AG08396 (cell line): ENCODE results near the gene GSTT2B.
"Not testable (repeated sequence)": the region's sequence is repeated elsewhere in the genome, so short reads cannot be mapped to it uniquely, and the experiment has no call there.

Source experiments
- DNase-seq: peaks from one replicate; pipeline ENCODE4 v3.0.0; 2012; ENCODE audit warnings: low spot score, mixed read lengths

The GSTT2B gene

DNA sequence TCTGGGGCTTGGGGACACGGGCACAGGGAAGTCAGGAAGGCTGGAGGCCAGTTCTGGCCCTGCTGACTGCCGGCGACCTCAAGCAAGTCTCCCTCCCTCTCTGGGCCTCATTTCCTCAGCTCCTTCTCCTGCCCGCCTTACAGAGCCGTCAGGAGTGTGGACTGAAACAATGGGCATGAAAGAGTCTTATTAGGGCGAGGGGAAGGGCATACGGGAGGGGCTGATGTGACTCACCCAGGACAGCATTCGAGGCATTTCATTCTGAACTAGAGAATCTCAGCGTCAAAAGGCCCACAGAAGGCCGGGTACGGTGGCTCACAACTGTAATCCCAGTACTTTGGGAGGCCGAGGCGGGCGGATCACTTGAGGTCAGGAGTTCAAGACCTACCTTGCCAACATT lies 20.8 kb downstream of the GSTT2B start:
- DNase-seq, result not testable (repeated sequence)

DNA sequence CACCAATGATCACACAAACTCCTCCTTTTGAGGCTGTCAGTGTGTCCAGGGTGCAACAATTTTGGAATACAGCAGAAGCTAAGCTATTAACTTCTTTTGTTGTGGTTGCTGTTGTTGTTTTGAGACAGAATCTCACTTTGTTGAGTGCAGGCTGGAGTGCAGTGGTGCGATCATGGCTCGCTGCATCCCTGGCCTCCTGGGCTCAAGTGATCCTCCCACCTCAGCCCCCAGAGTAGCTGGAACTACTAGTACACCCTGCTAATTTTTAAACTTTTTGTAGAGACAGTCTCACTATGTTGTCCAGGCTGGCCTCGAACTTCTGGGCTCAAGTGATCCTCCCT lies 22.0 kb downstream of the GSTT2B start:
- no peak for DNase-seq

DNA sequence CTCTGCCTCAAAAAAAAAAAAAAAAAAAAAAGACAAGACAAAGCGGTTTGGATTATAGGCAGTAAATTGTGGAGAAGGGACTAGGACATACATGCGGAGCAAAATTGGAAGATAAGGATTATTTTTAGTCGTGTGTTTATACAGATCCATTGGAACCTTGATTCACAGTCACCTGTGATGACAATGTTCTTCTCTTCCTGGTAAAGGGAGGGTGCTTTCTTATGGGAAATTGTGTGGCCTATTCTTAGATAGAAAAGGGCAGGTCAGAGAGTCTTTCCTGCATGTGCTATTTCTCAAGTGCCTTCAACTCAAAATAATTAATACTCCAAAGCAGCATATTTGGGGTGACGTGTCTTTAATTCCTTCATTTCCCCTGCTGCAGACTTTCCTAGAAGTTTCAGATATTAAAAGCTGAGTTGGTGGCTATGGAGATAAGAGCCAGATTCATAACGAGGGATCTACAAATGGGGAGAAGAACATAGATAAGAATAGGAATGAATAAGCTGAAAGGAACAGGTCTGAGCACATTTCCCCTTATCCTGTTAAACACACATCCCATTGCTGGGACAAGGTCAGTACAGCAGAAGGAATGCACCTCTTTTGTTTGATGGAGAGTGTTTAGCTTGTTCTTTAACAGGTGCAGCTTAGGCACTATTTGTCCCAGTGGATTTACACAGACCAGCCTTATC lies 22.5 kb downstream of the GSTT2B start:
- no peak for DNase-seq

DNA sequence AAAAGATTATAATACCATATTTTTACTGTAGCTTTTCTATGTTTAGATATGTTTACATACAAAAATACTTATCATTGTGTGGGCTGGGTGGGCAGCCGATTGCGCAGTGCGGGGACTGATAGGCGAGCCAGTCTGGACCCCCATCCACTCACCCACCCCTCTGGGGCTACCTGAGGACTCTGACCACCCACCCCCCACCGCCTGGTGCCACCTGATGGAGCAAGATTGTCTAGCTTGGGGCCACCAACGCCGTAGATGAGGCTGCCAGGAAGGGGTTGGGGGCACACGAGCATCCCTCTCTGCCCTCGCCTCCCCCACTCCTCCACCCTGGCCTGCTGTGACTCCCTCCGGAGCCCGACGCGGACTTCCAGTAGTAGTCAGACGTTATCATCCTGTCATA lies 34.4 kb downstream of the GSTT2B start:
- no peak for DNase-seq

DNA sequence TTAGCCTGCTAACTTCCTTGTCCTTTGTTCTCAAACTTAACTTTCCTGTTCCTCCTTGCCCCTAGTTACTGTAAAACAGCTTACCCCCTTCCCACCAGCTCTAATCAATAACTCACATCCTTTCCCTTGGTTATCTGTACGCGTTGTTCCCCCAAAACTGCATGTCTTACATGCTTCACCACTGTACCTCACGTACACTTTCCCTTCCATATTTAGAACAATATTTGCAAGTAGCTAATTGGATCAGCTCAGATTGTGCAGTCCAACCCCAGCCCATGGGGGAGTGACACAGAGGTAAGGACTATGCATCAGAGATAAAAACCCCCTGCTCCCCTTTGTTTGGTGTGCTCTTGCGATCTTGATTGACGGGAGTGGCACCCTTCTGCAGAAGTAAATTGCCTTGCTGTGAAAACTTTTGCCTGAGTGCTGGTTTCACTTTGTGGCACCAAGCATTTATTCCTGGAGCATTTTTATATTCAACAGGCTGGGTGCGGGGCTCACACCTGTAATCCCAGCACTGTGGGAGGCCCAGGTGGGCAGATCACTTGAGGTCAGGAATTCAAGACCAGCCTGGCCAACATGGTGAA lies 35.9 kb downstream of the GSTT2B start:
- no peak for DNase-seq

DNA sequence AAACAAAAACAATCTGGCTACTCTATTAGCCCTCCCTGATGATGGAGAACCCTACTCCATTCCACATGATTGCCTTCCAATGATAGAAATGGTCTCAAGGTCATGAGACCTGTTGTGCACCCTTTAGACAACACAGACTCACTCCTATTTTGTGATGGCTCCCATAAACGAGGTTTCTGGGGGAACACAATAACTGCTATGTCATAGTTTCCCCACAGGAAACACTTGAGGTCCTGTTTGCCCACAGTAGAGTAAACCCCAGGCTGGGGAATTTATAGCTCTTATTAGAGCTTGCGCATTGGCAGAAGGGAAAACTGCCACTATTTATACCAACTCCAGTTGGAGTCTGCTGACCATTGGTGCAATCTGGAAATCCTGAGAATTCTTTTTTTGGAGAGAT lies 38.1 kb downstream of the GSTT2B start:
- no peak for DNase-seq

DNA sequence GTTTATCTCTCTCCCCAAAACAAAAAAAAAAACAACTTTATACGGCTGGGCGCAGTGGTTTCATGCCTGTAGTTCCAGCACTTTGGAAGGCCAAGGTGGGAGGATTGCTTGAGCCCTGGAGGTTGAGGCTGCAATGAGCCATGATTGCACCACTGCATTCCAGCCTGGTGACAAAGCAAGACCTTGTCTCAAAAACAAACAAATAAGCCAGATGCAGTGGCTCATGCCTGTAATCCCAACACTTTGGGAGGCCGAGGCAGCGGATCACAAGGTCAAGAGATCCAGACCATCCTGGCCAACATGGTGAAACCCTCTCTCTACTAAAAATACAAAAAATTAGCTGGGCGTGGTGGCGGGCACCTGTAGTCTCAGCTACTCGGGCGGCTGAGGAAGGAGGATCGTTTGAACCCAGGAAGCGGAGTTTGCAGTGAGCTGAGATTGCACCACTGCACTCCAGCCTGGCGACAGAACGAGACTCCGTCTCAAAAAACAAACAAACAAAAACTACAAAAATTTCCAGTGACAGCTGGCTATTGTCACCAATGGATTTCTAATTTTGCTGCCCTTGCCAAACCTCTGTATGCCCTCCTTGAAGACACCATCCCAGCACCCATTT lies 39.3 kb downstream of the GSTT2B start:
- not testable (repeated sequence) for DNase-seq

DNA sequence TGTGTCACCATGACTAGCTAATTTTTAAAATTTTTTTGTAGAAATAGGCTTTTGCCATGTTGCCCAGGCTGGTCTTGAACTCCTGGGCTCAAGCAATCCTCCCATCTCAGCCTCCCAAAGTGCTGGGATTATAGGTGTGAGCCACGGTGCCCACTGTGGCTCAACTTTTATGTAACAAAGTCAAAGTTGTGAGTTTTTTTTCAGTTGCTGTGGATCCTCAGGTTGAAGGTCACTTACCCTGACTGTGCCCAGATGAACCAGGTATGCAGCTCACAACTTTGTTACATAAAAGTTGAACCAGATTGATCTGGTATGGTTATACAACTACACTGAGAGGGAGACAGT lies 40.8 kb downstream of the GSTT2B start:
- DNase-seq, result not testable (repeated sequence)

DNA sequence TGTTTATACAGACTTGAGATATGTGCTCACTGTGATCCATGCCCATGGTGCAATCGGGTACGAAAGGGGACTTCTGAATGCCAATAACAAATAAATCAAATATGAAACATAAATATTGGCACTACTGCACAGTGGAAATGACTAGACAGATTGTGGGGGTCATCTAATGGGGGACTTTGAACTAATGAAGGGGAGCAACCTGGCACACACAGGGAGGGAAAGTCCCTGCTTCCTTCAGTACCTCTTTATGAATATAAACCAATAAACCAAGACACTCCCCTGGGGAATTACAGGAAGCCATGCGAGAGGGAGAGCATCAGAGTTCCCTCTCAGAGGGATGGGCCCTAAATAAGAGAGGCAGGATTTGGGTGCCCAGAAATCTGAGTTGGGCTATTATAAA lies 45.7 kb downstream of the GSTT2B start:
- no peak for DNase-seq

DNA sequence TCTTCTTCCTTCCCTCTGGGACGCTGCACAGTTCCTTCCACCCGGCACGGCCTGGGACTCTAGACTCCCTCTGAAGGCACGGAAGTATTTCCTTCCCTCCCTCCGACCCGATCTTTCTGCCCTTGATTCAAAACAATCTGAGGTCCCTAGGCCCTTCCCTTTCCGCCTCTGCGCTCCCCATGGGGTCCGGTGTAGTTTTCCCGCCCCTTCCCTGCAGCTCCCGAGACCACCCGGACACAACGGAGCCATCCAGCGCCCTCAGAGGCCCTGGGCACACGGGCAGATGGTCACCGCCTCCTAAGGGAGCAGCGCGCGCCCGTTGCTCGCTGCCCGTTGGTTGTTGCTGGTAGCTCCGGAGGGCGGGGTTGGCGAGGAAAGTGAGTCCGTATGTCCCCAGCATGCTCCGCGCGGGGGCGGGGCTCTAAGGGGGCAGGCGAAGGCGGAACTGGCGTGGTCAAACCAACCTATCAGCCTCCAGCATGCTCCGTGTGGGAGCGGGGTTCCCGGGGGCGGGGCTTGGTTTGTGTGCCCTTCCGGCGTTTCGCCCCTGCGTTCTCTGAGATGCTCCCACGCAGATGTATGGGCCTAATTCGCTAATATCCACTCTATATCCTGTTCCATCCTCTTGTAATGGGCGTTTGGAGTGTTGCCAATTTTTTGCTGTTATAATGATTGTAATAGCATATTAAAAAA lies 47.2 kb downstream of the GSTT2B start:
- DNase-seq, result peak; percentile 97

DNA sequence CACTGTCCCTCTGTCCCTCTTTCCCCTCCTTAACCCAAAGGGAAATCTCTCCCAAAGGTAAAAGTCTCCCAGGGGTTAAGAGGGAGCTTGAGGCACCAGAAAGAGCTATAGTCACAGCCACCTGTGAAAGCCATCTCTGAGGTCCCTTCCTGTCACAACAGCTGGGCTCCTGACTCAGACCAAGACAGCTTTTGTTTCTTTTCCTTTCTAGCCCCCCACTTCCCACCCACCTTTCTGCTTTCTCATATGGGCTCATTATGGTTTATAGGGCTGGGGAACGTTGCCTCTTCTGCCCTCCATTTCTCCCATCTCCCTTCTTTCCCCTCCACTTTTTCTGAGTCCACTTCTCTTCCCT lies 47.7 kb downstream of the GSTT2B start:
- no peak for DNase-seq

DNA sequence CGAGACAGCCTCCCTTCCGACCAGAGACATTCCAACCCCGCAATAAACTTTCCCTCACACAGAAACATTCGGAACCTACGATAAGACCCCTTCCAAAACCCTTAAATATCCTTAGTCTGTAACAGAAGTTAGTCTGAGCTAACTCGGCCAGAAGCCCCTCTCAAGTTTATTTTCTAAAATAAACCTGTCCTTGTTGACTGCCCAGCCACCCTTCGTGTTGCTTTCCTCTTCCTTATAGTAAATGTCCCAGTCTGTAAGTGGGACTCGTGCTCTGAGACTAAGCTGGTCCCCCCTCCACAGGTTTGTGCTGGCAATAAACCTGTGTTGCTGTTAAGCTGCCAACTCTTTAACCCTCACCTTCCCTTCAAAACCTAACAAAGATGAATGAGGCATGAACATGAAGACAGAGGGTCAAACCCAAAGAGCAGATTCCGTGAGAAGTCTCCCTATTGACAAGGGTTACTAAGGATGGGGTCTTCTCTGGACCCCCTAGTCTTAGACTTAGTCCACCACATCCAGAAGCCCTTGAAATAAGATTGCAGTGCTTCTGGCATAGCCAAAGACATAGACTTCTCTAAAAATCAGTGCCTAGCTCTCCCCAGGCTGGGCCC lies 48.6 kb downstream of the GSTT2B start:
- no peak for DNase-seq

DNA sequence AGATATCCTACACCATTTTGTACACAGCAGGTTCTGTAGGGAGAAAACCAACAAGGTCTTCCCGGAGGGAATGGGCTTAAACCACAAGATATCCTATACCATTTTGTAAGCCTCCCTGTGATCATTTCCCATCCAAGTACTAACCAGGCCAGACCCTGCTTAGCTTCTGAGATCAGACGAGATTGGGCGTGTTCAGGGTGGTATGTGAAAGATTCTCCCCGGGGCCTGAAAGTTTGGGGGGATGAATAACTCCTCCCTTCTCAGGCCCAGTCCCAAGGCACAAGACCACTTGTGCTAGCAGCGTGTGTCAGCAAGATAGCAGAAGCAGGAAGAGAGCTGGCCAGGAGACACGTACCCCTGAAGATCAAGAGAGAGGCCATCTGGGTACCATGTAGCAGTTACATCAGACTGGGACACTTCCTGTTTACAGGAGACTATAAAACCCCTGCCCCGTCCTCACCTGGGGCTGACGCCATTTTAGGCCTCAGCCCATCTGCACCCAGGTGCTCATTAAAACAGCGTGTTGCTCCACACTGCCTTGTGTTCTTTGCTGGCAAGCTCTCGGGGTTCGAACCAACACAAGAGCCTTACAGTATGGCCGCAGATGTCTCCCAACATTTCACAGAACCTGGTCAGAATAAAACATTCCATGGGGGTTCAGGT lies 49.5 kb downstream of the GSTT2B start:
- no peak for DNase-seq

DNA sequence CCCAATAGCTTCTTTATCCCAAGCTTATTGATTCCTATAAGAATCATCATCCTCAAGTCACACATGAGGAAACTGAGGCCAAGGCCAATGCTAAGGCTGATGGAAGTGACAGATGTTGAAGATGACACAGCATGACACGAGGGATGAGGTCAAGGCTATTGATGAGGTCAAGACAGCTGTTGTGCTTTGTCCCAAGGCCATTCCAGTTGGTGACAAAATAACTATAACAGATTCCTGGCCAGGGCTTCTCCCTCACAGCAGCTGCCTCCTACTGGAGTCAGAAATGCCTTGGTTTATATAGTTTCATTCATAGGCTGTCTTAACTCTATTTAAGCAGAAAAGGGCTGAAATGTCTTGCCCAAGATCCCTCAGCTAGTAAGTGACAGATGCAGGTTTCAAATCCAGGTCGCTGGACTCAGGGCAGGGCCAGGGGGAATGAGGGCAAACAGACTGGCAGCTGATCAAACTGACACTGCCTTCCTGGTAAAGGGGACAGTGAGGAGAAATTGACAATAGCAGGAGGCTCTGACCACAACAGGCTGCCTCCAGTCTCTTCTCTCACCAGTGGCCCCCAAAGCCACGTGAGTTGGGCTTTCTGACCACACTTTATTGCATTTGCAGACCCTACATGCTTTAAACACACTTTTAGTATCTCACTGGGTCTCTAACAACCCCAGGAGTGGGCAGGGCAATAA lies 50.4 kb downstream of the GSTT2B start:
- no peak for DNase-seq

DNA sequence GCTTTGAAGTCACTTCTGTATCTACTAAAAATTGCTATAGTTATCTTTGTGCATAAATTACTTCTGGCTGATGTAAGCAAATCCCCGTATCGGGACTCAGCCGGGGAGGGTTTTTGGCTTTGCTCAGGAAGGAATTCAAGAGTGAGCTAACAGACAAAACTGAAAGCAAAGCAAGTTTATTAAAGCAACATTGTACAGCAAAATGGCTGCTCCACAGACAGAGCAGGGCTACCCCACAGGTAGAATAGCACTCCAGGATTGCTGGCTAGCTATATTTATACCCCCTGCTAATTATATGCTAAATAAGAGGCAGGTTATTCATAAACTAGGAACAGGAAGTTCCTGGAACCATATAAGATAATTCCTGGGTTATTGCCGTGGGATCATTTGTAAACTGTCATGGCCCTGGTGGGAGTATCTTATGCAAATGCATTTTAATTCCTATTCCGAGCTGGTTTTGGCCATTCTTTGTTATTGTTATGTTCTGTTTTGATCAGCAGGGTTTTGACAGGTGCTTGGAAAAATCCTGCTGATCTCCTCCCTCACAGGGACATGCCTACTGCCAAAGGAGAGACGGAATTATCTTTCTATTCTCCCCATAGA lies 51.6 kb downstream of the GSTT2B start:
- DNase-seq, result no peak

DNA sequence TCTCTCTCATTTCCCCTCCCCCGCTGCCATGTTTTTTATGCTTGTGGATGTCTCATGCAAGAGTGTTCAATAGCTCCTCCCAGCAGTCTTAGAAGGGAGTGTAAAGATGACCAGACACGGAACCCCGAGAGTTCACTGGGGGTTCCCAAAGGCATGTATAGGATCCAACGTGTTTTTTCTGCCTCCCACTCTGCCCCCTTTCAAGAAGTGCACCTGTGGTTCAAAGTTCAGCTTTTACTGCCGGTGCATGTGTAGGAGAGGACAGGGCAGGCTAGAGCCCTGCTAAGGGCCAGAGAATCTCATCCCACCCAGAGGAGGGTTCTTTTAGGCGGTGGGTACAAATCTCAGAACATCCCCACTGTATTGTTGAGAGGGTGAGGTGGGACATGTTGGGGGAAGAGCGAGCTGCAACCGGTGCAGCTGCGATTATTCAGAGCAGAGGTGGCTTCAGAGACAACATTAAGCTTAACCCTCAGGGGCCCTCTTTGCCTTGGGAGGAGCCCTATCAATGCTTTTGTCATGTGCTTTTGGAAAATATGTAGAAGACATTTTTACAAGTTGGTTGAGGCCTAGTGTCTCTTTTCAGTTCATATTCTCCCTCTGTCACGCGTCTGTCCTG lies 52.3 kb downstream of the GSTT2B start:
- DNase-seq, result no peak

DNA sequence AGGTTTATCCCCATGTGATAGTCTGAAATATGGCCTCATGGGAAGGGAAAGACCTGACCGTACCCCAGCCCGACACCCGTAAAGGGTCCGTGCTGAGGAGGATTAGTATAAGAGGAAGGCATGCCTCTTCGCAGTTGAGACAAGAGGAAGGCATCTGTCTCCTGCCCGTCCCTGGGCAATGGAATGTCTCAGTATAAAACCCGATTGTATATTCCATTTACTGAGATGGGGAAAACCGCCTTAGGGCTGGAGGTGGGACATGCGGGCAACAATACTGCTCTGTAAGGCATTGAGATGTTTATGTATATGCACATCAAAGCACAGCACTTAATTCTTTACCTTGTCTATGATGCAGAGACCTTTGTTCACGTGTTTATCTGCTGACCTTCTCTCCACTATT lies 53.6 kb downstream of the GSTT2B start:
- DNase-seq, result not testable (repeated sequence)
